Natural killer cell (primary cell): ENCODE data around the gene CEP72. TPM values are rescaled to one million over a fixed set of nuclear protein-coding genes. Genes with fewer than 3 reads are reported as not detected.
A peak's percentile ranks its signal among the peaks of the same experiment; 100 is the strongest.

Experiments
- ATAC-seq, 3 donors: fragments of 150-1000 bp in 2 of 3; fragments of 200-7000 bp in 1 of 3; cut with Tn5 transposase; 1 replicate in 1 of 3; 2 replicates in 2 of 3; pipeline ENCODE4 v1.10.0; 2021; ENCODE audit warnings: mild to moderate bottlenecking in 2 of 3, moderate library complexity in 2 of 3
- DNase-seq, 2 donors: peaks; one replicate each; pipeline versions ENCODE4 v3.0.0 to v3.0.0-alpha.2; 2013 to 2021; ENCODE audit warnings: mixed read lengths in 1 of 2
- H3K27ac ChIP-seq: one replicate; pipeline ENCODE4 v1.5.1; 2013; ENCODE audit warnings: mild to moderate bottlenecking, low read length
- H3K27me3 ChIP-seq: one replicate; pipeline ENCODE4 v1.6.1; 2013; ENCODE audit warnings: low read length; ENCODE audit not compliant: control insufficient read depth, insufficient read depth
- H3K36me3 ChIP-seq: one replicate; pipeline ENCODE4 v1.6.1; 2013; ENCODE audit warnings: low read length; ENCODE audit not compliant: control insufficient read depth, insufficient read depth
- H3K4me1 ChIP-seq: one replicate; pipeline ENCODE4 v1.6.1; 2013; ENCODE audit warnings: low read length; ENCODE audit not compliant: control insufficient read depth, insufficient read depth
- H3K4me3 ChIP-seq: one replicate; pipeline ENCODE4 v1.5.1; 2013; ENCODE audit warnings: low read length
- H3K9me3 ChIP-seq: one replicate; pipeline ENCODE4 v1.6.1; 2013; ENCODE audit warnings: low read length; ENCODE audit not compliant: control insufficient read depth, insufficient read depth
- H3K27ac Mint-ChIP-seq, 2 donors: one replicate each; pipeline ENCODE4 v1.8.0; 2022; ENCODE audit warnings: mild to moderate bottlenecking in 2 of 2, mixed read lengths in 2 of 2, moderate library complexity in 1 of 2
- H3K27me3 Mint-ChIP-seq, 2 donors: one replicate each; pipeline ENCODE4 v1.8.0; 2022; ENCODE audit warnings: low read depth in 2 of 2, mixed read lengths in 2 of 2
- H3K36me3 Mint-ChIP-seq: one replicate; pipeline ENCODE4 v1.8.0; 2022; ENCODE audit warnings: mixed read lengths
- H3K4me1 Mint-ChIP-seq, 2 donors: one replicate each; pipeline ENCODE4 v1.8.0; 2022; ENCODE audit warnings: mixed read lengths in 2 of 2
- H3K4me3 Mint-ChIP-seq: one replicate; pipeline ENCODE4 v1.8.0; 2022; ENCODE audit warnings: mild to moderate bottlenecking, moderate library complexity, mixed read lengths
- H3K9me3 Mint-ChIP-seq, 2 donors: one replicate each; pipeline ENCODE4 v1.8.0; 2022; ENCODE audit warnings: mixed read lengths in 2 of 2
- WGBS: methylation state at CpG from one replicate; pipeline ENCODE4 v1.1.7; 2013; ENCODE audit warnings: missing lambda C conversion rate; ENCODE audit not compliant: insufficient coverage; 5-methylcytosine and 5-hydroxymethylcytosine counted together
- intact Hi-C: fragments of 100-400 bp; cut with micrococcal nuclease; formaldehyde crosslinking; loops from one replicate; pipeline ENCODE4 v1.14.2; 2022
- total RNA-seq, 4 donors: library from RNA; stranded (reverse); fragments of 120-200 nt in 1 of 4; gene quantifications; one replicate each; pipeline versions ENCODE4 v1.2.3 to v1.2.4, GENCODE V29; 2013 to 2022
- TF ChIP-seq, protein P1 (sequence below): fragments of 200-600 bp; IDR thresholded peaks from one replicate; pipeline ENCODE4 v1.8.0; 2022; ENCODE audit warnings: antibody characterized with exemption

CEP72 gene
- total RNA-seq, 3 donors from 2014 or later (not counting 1 experiment from before 2014, with no cell fraction given) = 12.2 to 15.1 (median 12.3) TPM

DNA sequence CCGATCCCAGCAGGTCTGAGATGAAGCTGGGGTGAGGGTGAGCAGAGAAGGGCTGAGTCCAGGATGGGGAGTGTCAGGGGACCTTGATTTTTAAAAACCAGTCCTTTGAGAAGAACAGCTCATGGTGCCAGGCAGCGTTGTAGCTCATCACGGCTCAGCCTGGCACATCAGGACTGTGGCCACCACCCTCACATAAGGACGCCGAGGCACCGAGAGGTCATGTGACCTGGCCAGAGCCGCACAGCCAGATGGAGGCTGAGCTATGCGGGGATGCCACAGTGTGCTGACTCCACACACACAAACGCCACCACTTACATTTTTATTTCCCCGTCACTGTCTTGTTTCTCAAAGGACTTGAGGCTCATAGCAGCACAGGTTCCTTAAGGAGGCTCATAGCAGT is 32.9 kb upstream of the CEP72 start:
- H3K9me3 Mint-ChIP-seq = peaks cover 3 to 4% of the 10 kb centered on the region in 2 donors
- Histone ChIP-seq H3K9me3 (peaks cover 3% of the 10 kb centered on the region), H3K36me3 (no peaks in the 10 kb centered on the region), H3K4me3 (no peak overlapping the region), H3K27ac (no peak overlapping the region), H3K27me3 (peaks cover 2% of the 10 kb centered on the region), H3K4me1 (no peaks in the 10 kb centered on the region)
- DNase-seq (no peak), ATAC-seq (peak in 1 of 3 donors; percentile 14)
- TF ChIP-seq, protein P1, sequence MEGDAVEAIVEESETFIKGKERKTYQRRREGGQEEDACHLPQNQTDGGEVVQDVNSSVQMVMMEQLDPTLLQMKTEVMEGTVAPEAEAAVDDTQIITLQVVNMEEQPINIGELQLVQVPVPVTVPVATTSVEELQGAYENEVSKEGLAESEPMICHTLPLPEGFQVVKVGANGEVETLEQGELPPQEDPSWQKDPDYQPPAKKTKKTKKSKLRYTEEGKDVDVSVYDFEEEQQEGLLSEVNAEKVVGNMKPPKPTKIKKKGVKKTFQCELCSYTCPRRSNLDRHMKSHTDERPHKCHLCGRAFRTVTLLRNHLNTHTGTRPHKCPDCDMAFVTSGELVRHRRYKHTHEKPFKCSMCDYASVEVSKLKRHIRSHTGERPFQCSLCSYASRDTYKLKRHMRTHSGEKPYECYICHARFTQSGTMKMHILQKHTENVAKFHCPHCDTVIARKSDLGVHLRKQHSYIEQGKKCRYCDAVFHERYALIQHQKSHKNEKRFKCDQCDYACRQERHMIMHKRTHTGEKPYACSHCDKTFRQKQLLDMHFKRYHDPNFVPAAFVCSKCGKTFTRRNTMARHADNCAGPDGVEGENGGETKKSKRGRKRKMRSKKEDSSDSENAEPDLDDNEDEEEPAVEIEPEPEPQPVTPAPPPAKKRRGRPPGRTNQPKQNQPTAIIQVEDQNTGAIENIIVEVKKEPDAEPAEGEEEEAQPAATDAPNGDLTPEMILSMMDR = no peak
- H3K4me1 Mint-ChIP-seq = no peaks in the 10 kb centered on the region
- WGBS = 83% methylated on average over 10 of the region's 10 CpGs
- H3K36me3 Mint-ChIP-seq = no peaks in the 10 kb centered on the region
- peaks cover 34 to 52% of the 10 kb centered on the region in 2 donors for H3K27me3 Mint-ChIP-seq
- intact Hi-C loops = no loop called here
- no peak overlapping the region for H3K4me3 Mint-ChIP-seq
- no peak overlapping the region for H3K27ac Mint-ChIP-seq

DNA sequence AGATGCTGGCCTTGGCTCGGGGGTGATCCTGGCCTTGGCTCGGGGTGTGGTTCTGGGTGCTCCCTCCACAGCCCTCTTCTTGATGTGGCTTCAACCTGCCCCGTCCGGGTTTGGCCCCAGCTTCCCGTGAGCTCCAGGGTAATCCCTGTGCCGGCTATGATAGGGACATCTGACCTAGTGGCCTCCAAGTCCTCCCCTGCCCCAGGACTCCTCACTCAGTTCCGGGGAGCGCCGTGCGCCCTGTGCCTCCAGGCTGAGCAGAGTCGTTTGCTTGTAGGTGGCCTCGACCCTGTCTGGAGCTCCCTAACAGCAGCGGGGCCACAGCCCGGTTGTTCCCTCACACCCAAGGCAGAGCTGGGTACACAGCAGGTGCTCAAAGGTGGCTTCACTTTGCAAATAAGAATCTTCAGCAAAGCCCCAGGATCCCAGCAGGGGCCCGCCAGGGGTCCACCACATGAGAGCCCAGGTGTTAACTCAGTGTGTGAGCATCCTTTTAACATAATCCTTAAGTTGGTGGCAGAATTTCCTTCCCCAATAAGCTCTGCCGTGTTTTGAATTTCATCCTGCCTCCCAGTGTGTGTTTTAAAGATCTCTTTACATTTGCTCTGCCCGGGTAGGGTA is 32.3 kb upstream of the CEP72 start:
- Histone ChIP-seq H3K9me3 (peaks cover 3% of the 10 kb centered on the region), H3K27me3 (peaks cover 2% of the 10 kb centered on the region), H3K4me1 (no peaks in the 10 kb centered on the region), H3K27ac (no peak overlapping the region), H3K36me3 (no peaks in the 10 kb centered on the region), H3K4me3 (no peak overlapping the region)
- Mint-ChIP-seq H3K27me3 (peaks cover 28 to 48% of the 10 kb centered on the region in 2 donors), H3K4me1 (no peaks in the 10 kb centered on the region), H3K36me3 (no peaks in the 10 kb centered on the region), H3K4me3 (no peak overlapping the region), H3K9me3 (peaks cover 3 to 4% of the 10 kb centered on the region in 2 donors), H3K27ac (no peak overlapping the region)
- TF ChIP-seq, protein P1 = no peak
- intact Hi-C loops = no loop called here
- no peak for DNase-seq
- peak in 1 of 3 donors; percentile 21 for ATAC-seq
- 55% methylated on average over 17 of the region's 17 CpGs for WGBS

DNA sequence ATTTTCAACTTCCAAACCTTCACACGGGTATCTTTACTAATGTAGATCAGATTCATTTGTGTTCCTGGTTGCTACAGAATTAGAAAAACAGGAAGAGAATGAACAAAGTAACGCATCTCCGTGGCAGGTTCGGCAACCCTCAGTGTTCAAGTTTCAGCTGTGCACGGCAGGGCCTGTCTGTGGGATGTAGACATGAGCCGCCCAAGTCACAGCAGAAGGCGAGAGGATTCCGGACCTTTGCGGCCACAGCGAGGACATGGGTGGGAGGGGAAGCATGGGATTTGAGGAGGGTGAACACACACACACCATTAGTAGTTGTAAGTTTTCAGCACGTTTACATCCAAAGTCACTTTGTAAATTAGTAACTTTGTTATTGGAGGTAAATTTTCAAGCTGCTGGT is 31.7 kb upstream of the CEP72 start:
- no peaks in the 10 kb centered on the region for H3K4me1 Mint-ChIP-seq
- H3K27me3 Mint-ChIP-seq = peaks cover 26 to 43% of the 10 kb centered on the region in 2 donors
- Histone ChIP-seq H3K9me3 (peaks cover 3% of the 10 kb centered on the region), H3K4me1 (no peaks in the 10 kb centered on the region), H3K27me3 (peaks cover 2% of the 10 kb centered on the region), H3K36me3 (no peaks in the 10 kb centered on the region), H3K27ac (no peak overlapping the region), H3K4me3 (no peak overlapping the region)
- H3K4me3 Mint-ChIP-seq = no peak overlapping the region
- 60% methylated on average over 10 of the region's 11 CpGs for WGBS
- DNase-seq (no peak), ATAC-seq (no peak)
- H3K27ac Mint-ChIP-seq = no peak overlapping the region
- H3K36me3 Mint-ChIP-seq = no peaks in the 10 kb centered on the region
- intact Hi-C loops = no loop called here
- H3K9me3 Mint-ChIP-seq = peaks cover 3 to 4% of the 10 kb centered on the region in 2 donors
- TF ChIP-seq, protein P1 = no peak

DNA sequence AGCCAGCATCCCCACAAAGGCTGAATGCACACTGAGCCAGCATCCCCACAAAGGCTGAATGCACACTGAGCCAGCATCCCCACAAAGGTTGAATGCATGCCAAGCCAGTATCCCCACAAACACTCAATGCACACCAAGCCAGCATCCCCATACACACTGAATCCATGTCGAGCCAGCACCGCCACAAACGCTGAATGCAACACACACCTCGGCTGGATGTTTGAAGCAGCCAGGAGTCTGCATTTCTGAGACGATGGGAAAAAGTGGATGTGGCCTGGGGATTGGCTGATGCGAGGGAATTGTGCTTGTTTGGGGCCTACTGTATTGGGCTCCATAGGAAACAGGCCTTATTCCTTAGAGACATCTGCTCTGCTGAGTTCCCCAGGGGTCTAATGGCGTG is 30.9 kb upstream of the CEP72 start:
- intact Hi-C loops = no loop called here
- peaks cover 21 to 36% of the 10 kb centered on the region in 2 donors for H3K27me3 Mint-ChIP-seq
- no peak for DNase-seq
- H3K4me3 ChIP-seq = no peak overlapping the region
- H3K4me3 Mint-ChIP-seq = no peak overlapping the region
- peaks cover 3% of the 10 kb centered on the region in 2 donors for H3K9me3 Mint-ChIP-seq
- ATAC-seq = no peak
- TF ChIP-seq, protein P1 = no peak
- no peaks in the 10 kb centered on the region for H3K4me1 ChIP-seq
- WGBS = 94% methylated on average over 7 of the region's 7 CpGs
- H3K36me3 Mint-ChIP-seq = no peaks in the 10 kb centered on the region
- peaks cover 1% of the 10 kb centered on the region for H3K9me3 ChIP-seq
- no peaks in the 10 kb centered on the region for H3K27me3 ChIP-seq
- H3K4me1 Mint-ChIP-seq = no peaks in the 10 kb centered on the region
- H3K36me3 ChIP-seq = no peaks in the 10 kb centered on the region
- no peak overlapping the region for H3K27ac ChIP-seq
- H3K27ac Mint-ChIP-seq = no peak overlapping the region
